Measurements from ENCODE around the gene OSBPL7. TPM values are rescaled to one million over a fixed set of nuclear protein-coding genes. Genes with fewer than 3 reads are reported as not detected.

The OSBPL7 gene
- total and polyA plus RNA-seq, 2 of the 13 experiments (the other 11 are each of a cell fraction or from before 2014, with no cell fraction given): 4.7 to 6.6 TPM

- TF ChIP-seq ZNF3 (CRISPR knock-in tag; IDR thresholded peaks at IDR 0.05) (no peak), HOMEZ (CRISPR knock-in tag; IDR thresholded peaks at IDR 0.05; ENCODE audit: low read depth) (peak; percentile 95), E2F2 (CRISPR knock-in tag; IDR thresholded peaks at IDR 0.05; ENCODE audit: borderline replicate concordance) (no peak), ZNF784 (CRISPR knock-in tag; IDR thresholded peaks at IDR 0.05; ENCODE audit: borderline replicate concordance) (peak; percentile 77; the same call in 1 of the 2 replicates), ZNF546 (CRISPR knock-in tag; conservative IDR thresholded peaks at IDR 0.05) (peak; percentile 54; the same call in 1 of the 2 replicates), NONO (IDR thresholded peaks at IDR 0.05) (no peak), NONO (CRISPR knock-in tag; conservative IDR thresholded peaks at IDR 0.05) (no peak), YY1 (IDR thresholded peaks at IDR 0.05; ENCODE audit: insufficient read depth, insufficient replicate concordance, low read depth, low read length) (no peak), NR3C1 (CRISPR knock-in tag; IDR thresholded peaks at IDR 0.05) (no peak), KLF12 (CRISPR knock-in tag; IDR thresholded peaks at IDR 0.05; ENCODE audit: borderline replicate concordance) (no peak), SETDB1 (CRISPR knock-in tag; IDR thresholded peaks at IDR 0.05; ENCODE audit: borderline replicate concordance) (no peak), TBL1XR1 (IDR thresholded peaks at IDR 0.05; ENCODE audit: borderline replicate concordance, low read length, partially characterized antibody) (no peak), ETS1 (CRISPR knock-in tag; IDR thresholded peaks at IDR 0.05) (no peak), ZBTB33 (CRISPR knock-in tag; IDR thresholded peaks at IDR 0.05) (no peak), CREB1 (IDR thresholded peaks at IDR 0.05) (no peak), CREB1 (CRISPR knock-in tag; IDR thresholded peaks at IDR 0.05) (no peak), TCF12 (IDR thresholded peaks at IDR 0.05) (no peak), TCF12 (CRISPR knock-in tag; IDR thresholded peaks at IDR 0.05) (no peak), ZNF746 (CRISPR knock-in tag; IDR thresholded peaks at IDR 0.05) (no peak), MZF1 (CRISPR knock-in tag; IDR thresholded peaks at IDR 0.05; ENCODE audit: borderline replicate concordance) (no peak), PAF1 (CRISPR knock-in tag; IDR thresholded peaks at IDR 0.05) (no peak), GATAD2A (CRISPR knock-in tag; IDR thresholded peaks at IDR 0.05) (peak; percentile 71), DBP (CRISPR knock-in tag; IDR thresholded peaks at IDR 0.05; ENCODE audit: not compliant biosample characterization) (no peak)
Observed at GRCh38 chr17:47821424-47822391, at the start of gene OSBPL7 (continued).

All from HepG2 (cell line).